OCI-LY7 (cell line): ENCODE data around the gene HABP4. TPM values are rescaled to one million over a fixed set of nuclear protein-coding genes. Genes with fewer than 3 reads are reported as not detected.

Source experiments
- BruUV-seq: library from RNA; stranded (reverse); fragments of 400-500 nt; replicated peaks from 2 replicates; lab custom pipeline; 2021; lab: Mats Ljungman, UMichigan
- CTCF ChIA-PET: fragments of 300-600 bp; sonication (Branson Sonifier 250); formaldehyde crosslinking; loops from one replicate; lab custom pipeline; 2022; ENCODE audit warnings: antibody characterized with exemption; ENCODE audit not compliant: unreplicated experiment; lab: Charles Lee
- POLR2A ChIA-PET: fragments of 300-600 bp; sonication (Branson Sonifier 250); formaldehyde crosslinking; loops from one replicate; lab custom pipeline; 2022; ENCODE audit warnings: antibody characterized with exemption; lab: Charles Lee
- DNase-seq: peaks from one replicate; pipeline ENCODE4 v3.0.0-alpha.2; 2015; ENCODE audit warnings: low spot score
- H2AFZ ChIP-seq: fragments of 200-600 bp; sonication (generic), shearing (Covaris generic); 2 replicates; pipeline ENCODE4 v1.6.1; 2014; ENCODE audit warnings: mild to moderate bottlenecking, antibody characterized with exemption, low read length, moderate library complexity
- H3K27ac ChIP-seq: fragments of 200-600 bp; sonication (generic); 2 replicates; pipeline ENCODE4 v1.5.1; 2014; ENCODE audit warnings: mixed run types, low read depth, mild to moderate bottlenecking, moderate library complexity, low read length, inconsistent platforms; ENCODE audit not compliant: poor library complexity, severe bottlenecking
- H3K36me3 ChIP-seq: fragments of 200-600 bp; sonication (generic); 2 replicates; pipeline ENCODE4 v1.6.1; 2014; ENCODE audit warnings: mild to moderate bottlenecking, antibody characterized with exemption, low read length, moderate library complexity, mixed read lengths; ENCODE audit not compliant: insufficient read depth
- H3K4me1 ChIP-seq: fragments of 200-600 bp; sonication (generic); 2 replicates; pipeline ENCODE4 v1.5.1; 2014; ENCODE audit warnings: mild to moderate bottlenecking, low read length; ENCODE audit not compliant: insufficient read depth, poor library complexity, severe bottlenecking
- H3K4me2 ChIP-seq: fragments of 200-600 bp; sonication (generic); 2 replicates; pipeline ENCODE4 v1.6.1; 2014; ENCODE audit warnings: mild to moderate bottlenecking, low read length
- H3K4me3 ChIP-seq: fragments of 200-600 bp; sonication (generic); 2 replicates; pipeline ENCODE4 v1.5.1; 2014; ENCODE audit warnings: mild to moderate bottlenecking, low read depth, low read length; ENCODE audit not compliant: poor library complexity, severe bottlenecking
- H3K79me2 ChIP-seq: fragments of 200-600 bp; sonication (generic); 2 replicates; pipeline ENCODE4 v1.6.1; 2016; ENCODE audit warnings: low read depth, mild to moderate bottlenecking, low read length, moderate library complexity, mixed read lengths; ENCODE audit not compliant: insufficient read depth
- H3K9me2 ChIP-seq: fragments of 200-600 bp; sonication (generic); 2 replicates; pipeline ENCODE4 v1.6.1; 2016; ENCODE audit warnings: mild to moderate bottlenecking, low read length, mixed read lengths; ENCODE audit not compliant: insufficient read depth
- H3K9me3 ChIP-seq: fragments of 200-600 bp; sonication (generic); 2 replicates; pipeline ENCODE4 v1.6.1; 2014; ENCODE audit warnings: mild to moderate bottlenecking, mixed run types, low read length, mixed read lengths
- H4K20me1 ChIP-seq: fragments of 200-600 bp; sonication (generic); 2 replicates; pipeline ENCODE4 v1.6.1; 2014; ENCODE audit warnings: mild to moderate bottlenecking, antibody characterized with exemption, low read length, moderate library complexity, mixed read lengths; ENCODE audit not compliant: insufficient read depth
- CTCF ChIP-seq: fragments of 200-600 bp; sonication (generic); conservative IDR thresholded peaks from 2 replicates; pipeline ENCODE4 v1.5.1; 2014; ENCODE audit warnings: mild to moderate bottlenecking, antibody characterized with exemption, low read length, moderate library complexity, mixed read lengths
- EZH2phosphoT487 ChIP-seq: fragments of 200-600 bp; sonication (generic); IDR thresholded peaks from 2 replicates; pipeline ENCODE4 v1.6.1; 2018; ENCODE audit warnings: low read depth, borderline replicate concordance, mild to moderate bottlenecking, mixed run types, antibody characterized with exemption, low read length, moderate library complexity, mixed read lengths
- intact Hi-C: fragments of 100-400 bp; cut with micrococcal nuclease; formaldehyde crosslinking; loops from one replicate; pipeline ENCODE4 v1.10.0; 2022; ENCODE audit not compliant: unreplicated experiment
- total RNA-seq, 2 experiments: library from RNA; depleted of rRNA in 1 of 2; stranded (reverse); fragments of >200 nt in 1 of 2; shearing (Covaris generic) in 1 of 2; gene quantifications; 2 replicates each; pipeline ENCODE4 v1.2.3, GENCODE V29; 2014 to 2022

The HABP4 gene
- total RNA-seq, 2 experiments from 2014 or later = 6.0 to 11.0 TPM

GRCh38 chr9:96413302-96414221 lies 36.4 kb upstream of the HABP4 start:
- peak; percentile 81 for DNase-seq
- peaks cover 56% of the 10 kb centered on the region for H3K4me1 ChIP-seq
- H4K20me1 ChIP-seq = peaks cover 39% of the 10 kb centered on the region
- BruUV-seq = no TSS peak
- peak overlapping the region; percentile 88 for H3K27ac ChIP-seq
- intact Hi-C loops = loop anchor here (10.0 kb wide), 1 partner anchor 1221 kb away; the partner anchor contains the start of genes NCBP1 and TSTD2
- POLR2A ChIA-PET = interaction anchor here (1.2 kb wide), 1 partner anchor 36 kb away, joined by 3 read pairs; the partner anchor contains the start of gene HABP4
- H3K4me3 ChIP-seq = peak overlapping the region; percentile 99
- H3K9me3 ChIP-seq = no peaks in the 10 kb centered on the region
- peaks cover 85% of the 10 kb centered on the region for H3K79me2 ChIP-seq
- H3K36me3 ChIP-seq = peaks cover 75% of the 10 kb centered on the region
- H3K9me2 ChIP-seq = no peaks in the 10 kb centered on the region
- H3K4me2 ChIP-seq = peak overlapping the region; percentile 97
- CTCF ChIA-PET = no interaction called here
- TF ChIP-seq CTCF (peak; percentile 45; the same call in 1 of the 2 replicates), EZH2phosphoT487 (no peak)
- no peak overlapping the region for H2AFZ ChIP-seq

- Histone ChIP-seq H3K9me2 (no peaks in the 10 kb centered on the region), H3K9me3 (no peaks in the 10 kb centered on the region), H3K27ac (peak overlapping the region; percentile 85), H2AFZ (no peak overlapping the region), H3K36me3 (peaks cover 43% of the 10 kb centered on the region), H3K4me1 (peaks cover 59% of the 10 kb centered on the region), H3K79me2 (peaks cover 67% of the 10 kb centered on the region), H3K4me2 (peak overlapping the region; percentile 90), H3K4me3 (peak overlapping the region; percentile 99), H4K20me1 (peaks cover 14% of the 10 kb centered on the region)
- ChIA-PET POLR2A (interaction anchor here (0.9 kb wide), 1 partner anchor 32 kb away, joined by 4 read pairs; no protein-coding TSS in a partner anchor), CTCF (no interaction called here)
- no peak for TF ChIP-seq EZH2phosphoT487
- TF ChIP-seq CTCF = no peak
- peak; percentile 93 for DNase-seq
- intact Hi-C loops = loop anchor here (5.0 to 10.0 kb wide), 2 partner anchors 910 to 1218 kb away; partner anchors contain the start of genes NCBP1 and TSTD2
- BruUV-seq = no TSS peak
These were observed 32.9 kb upstream of the HABP4 start for GRCh38 chr9:96417051-96417586.
